MG63 (cell line): ENCODE results near the gene VANGL1. TPM values are rescaled to one million over a fixed set of nuclear protein-coding genes. Genes with fewer than 3 reads are reported as not detected.
"Not testable (repeated sequence)": the region's sequence is repeated elsewhere in the genome, so short reads cannot be mapped to it uniquely, and the experiment has no call there.

Experiments
- DNase-seq: peaks from one replicate; pipeline ENCODE4 v3.0.0-alpha.2; 2020
- H3K27me3 ChIP-seq: fragments of 250-450 bp; sonication (Bioruptor Pico); 2 replicates; pipeline ENCODE4 v1.5.1; 2020; ENCODE audit warnings: mild to moderate bottlenecking, moderate library complexity
- H3K36me3 ChIP-seq: fragments of 250-450 bp; sonication (Bioruptor Pico); 2 replicates; pipeline ENCODE4 v1.5.1; 2020; ENCODE audit warnings: mild to moderate bottlenecking, moderate library complexity
- H3K4me3 ChIP-seq: fragments of 250-450 bp; sonication (Bioruptor Pico); 2 replicates; pipeline ENCODE4 v1.5.1; 2020; ENCODE audit warnings: mild to moderate bottlenecking, moderate library complexity
- H3K9me3 ChIP-seq: fragments of 250-450 bp; sonication (Bioruptor Pico); 2 replicates; pipeline ENCODE4 v1.5.1; 2020; ENCODE audit warnings: mild to moderate bottlenecking, moderate library complexity
- total RNA-seq: library from RNA; depleted of rRNA; stranded (reverse); fragments of >200 nt; shearing (Covaris generic); gene quantifications from 2 replicates; pipeline ENCODE4 v1.2.3, GENCODE V29; 2014; ENCODE audit warnings: low replicate concordance

VANGL1 gene
- total RNA-seq, 1 experiment from 2014 or later: 4.9 TPM

- DNase-seq: not testable (repeated sequence)
Measured at GRCh38 chr1:115637247-115637646, 4.5 kb upstream of the VANGL1 start.

GRCh38 chr1:115640384-115640783, 1.4 kb upstream of the VANGL1 start:
- Histone ChIP-seq H3K36me3 (peaks cover 3% of the 10 kb centered on the region), H3K9me3 (peaks cover 12% of the 10 kb centered on the region), H3K27me3 (no peaks in the 10 kb centered on the region), H3K4me3 (no peak overlapping the region)
- DNase-seq: no peak

More at GRCh38 chr1:115637247-115637646, 4.5 kb upstream of the VANGL1 start:
- not testable (repeated sequence) for H3K4me3 ChIP-seq, H3K36me3 ChIP-seq, H3K27me3 ChIP-seq
- H3K9me3 ChIP-seq: peaks cover 12% of the 10 kb centered on the region

GRCh38 chr1:115642168-115643072, 650 bp downstream of the VANGL1 start:
- peak; percentile 59 for DNase-seq
- peaks cover 3% of the 10 kb centered on the region for H3K36me3 ChIP-seq
- peak overlapping the region; percentile 89 for H3K4me3 ChIP-seq
- H3K9me3 ChIP-seq: peaks cover 11% of the 10 kb centered on the region
- H3K27me3 ChIP-seq: no peaks in the 10 kb centered on the region

- Histone ChIP-seq H3K27me3 (no peaks in the 10 kb centered on the region), H3K36me3 (peaks cover 3% of the 10 kb centered on the region), H3K4me3 (peak overlapping the region; percentile 89), H3K9me3 (peaks cover 8% of the 10 kb centered on the region)
- DNase-seq: no peak
Measured at GRCh38 chr1:115643225-115643624, 1.5 kb downstream of the VANGL1 start.

- Histone ChIP-seq H3K27me3 (no peaks in the 10 kb centered on the region), H3K36me3 (peaks cover 3% of the 10 kb centered on the region), H3K9me3 (peaks cover 4% of the 10 kb centered on the region), H3K4me3 (no peak overlapping the region; the same call in 1 of the 2 replicates)
- no peak for DNase-seq
Measured at GRCh38 chr1:115643666-115644065, 1.9 kb downstream of the VANGL1 start.

- DNase-seq: no peak
- H3K27me3 ChIP-seq: no peaks in the 10 kb centered on the region
- H3K4me3 ChIP-seq: no peak overlapping the region
- H3K36me3 ChIP-seq: peaks cover 3% of the 10 kb centered on the region
- H3K9me3 ChIP-seq: peaks cover 3% of the 10 kb centered on the region
Measured at GRCh38 chr1:115644109-115644508, 2.3 kb downstream of the VANGL1 start.

GRCh38 chr1:115647047-115647446, 5.3 kb downstream of the VANGL1 start:
- Histone ChIP-seq H3K9me3 (no peaks in the 10 kb centered on the region), H3K4me3 (no peak overlapping the region), H3K27me3 (no peaks in the 10 kb centered on the region), H3K36me3 (peaks cover 12% of the 10 kb centered on the region)
- DNase-seq: no peak

- Histone ChIP-seq H3K4me3 (no peak overlapping the region), H3K9me3 (no peaks in the 10 kb centered on the region), H3K36me3 (peaks cover 16% of the 10 kb centered on the region), H3K27me3 (no peaks in the 10 kb centered on the region)
- DNase-seq: no peak
Measured at GRCh38 chr1:115647507-115647906, 5.7 kb downstream of the VANGL1 start.

- Histone ChIP-seq H3K36me3 (peaks cover 22% of the 10 kb centered on the region), H3K4me3 (no peak overlapping the region), H3K9me3 (no peaks in the 10 kb centered on the region), H3K27me3 (no peaks in the 10 kb centered on the region)
- no peak for DNase-seq
Measured at GRCh38 chr1:115647919-115648650, 6.3 kb downstream of the VANGL1 start.

- no peaks in the 10 kb centered on the region for H3K9me3 ChIP-seq
- no peak for DNase-seq
- H3K36me3 ChIP-seq: peaks cover 31% of the 10 kb centered on the region
- no peak overlapping the region for H3K4me3 ChIP-seq
- no peaks in the 10 kb centered on the region for H3K27me3 ChIP-seq
Measured at GRCh38 chr1:115648717-115649691, 7.2 kb downstream of the VANGL1 start.

- DNase-seq: no peak
- Histone ChIP-seq H3K27me3 (no peaks in the 10 kb centered on the region), H3K4me3 (no peak overlapping the region), H3K36me3 (peaks cover 34% of the 10 kb centered on the region), H3K9me3 (no peaks in the 10 kb centered on the region)
Measured at GRCh38 chr1:115649964-115650363, 8.2 kb downstream of the VANGL1 start.

GRCh38 chr1:115650961-115651360, 9.2 kb downstream of the VANGL1 start:
- DNase-seq: no peak
- Histone ChIP-seq H3K27me3 (no peaks in the 10 kb centered on the region), H3K36me3 (peaks cover 42% of the 10 kb centered on the region), H3K4me3 (no peak overlapping the region), H3K9me3 (no peaks in the 10 kb centered on the region)

GRCh38 chr1:115651391-115651790, 9.6 kb downstream of the VANGL1 start:
- Histone ChIP-seq H3K27me3 (no peaks in the 10 kb centered on the region), H3K9me3 (no peaks in the 10 kb centered on the region), H3K36me3 (peaks cover 47% of the 10 kb centered on the region), H3K4me3 (no peak overlapping the region)
- no peak for DNase-seq

GRCh38 chr1:115652236-115652788, 10.5 kb downstream of the VANGL1 start:
- H3K36me3 ChIP-seq: peaks cover 47% of the 10 kb centered on the region
- H3K4me3 ChIP-seq: no peak overlapping the region
- DNase-seq: no peak
- no peaks in the 10 kb centered on the region; the same call in 1 of the 2 replicates for H3K9me3 ChIP-seq
- no peaks in the 10 kb centered on the region for H3K27me3 ChIP-seq

GRCh38 chr1:115654125-115654524, 12.4 kb downstream of the VANGL1 start:
- DNase-seq: no peak
- Histone ChIP-seq H3K27me3 (no peaks in the 10 kb centered on the region), H3K4me3 (no peak overlapping the region), H3K9me3 (no peaks in the 10 kb centered on the region; the same call in 1 of the 2 replicates), H3K36me3 (peaks cover 60% of the 10 kb centered on the region)

- no peak for DNase-seq
- no peaks in the 10 kb centered on the region; the same call in 1 of the 2 replicates for H3K9me3 ChIP-seq
- no peak overlapping the region for H3K4me3 ChIP-seq
- peaks cover 60% of the 10 kb centered on the region for H3K36me3 ChIP-seq
- no peaks in the 10 kb centered on the region for H3K27me3 ChIP-seq
Measured at GRCh38 chr1:115654663-115655305, 13.0 kb downstream of the VANGL1 start.
